ENCODE data around the gene SPATA31A5.
"Not testable (repeated sequence)": the region's sequence is repeated elsewhere in the genome, so short reads cannot be mapped to it uniquely, and the experiment has no call there.

SPATA31A5 gene

DNA sequence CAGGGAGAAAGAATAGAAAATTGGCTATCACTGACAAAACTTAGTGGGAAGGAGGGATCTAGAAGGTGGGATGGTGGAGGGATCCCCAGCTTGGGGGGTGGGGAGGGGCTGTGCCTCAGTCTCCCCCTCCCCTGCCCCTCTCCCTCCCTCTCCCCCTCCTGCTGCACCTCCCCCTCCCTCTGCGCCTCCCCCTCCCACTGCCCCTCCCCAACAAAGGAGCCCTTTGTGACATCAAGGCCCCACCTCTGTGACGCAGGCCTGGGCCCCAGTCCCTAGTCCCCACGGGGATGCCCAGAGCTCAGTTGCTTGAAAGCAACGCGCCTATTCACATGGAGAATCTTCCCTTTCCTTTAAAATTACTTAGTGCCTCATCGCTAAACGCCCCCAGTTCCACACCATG, at the start of gene SPATA31A5:
TSS of gene SPATA31A5 (plus strand) at position 301 of the 400 bp plus-strand sequence. CDS start at position 330, 29 bp downstream.
- H3K4me3 ChIP-seq (ENCODE audit: low read length); H3K27me3 ChIP-seq (ENCODE audit: insufficient read depth, low read length); H3K9ac ChIP-seq (ENCODE audit: low read depth, low read length); H3K36me3 ChIP-seq (ENCODE audit: insufficient read depth, low read depth, low read length); H3K4me1 ChIP-seq (ENCODE audit: insufficient read depth, low read length); H3K27ac ChIP-seq (ENCODE audit: low read length); H3K9me3 ChIP-seq (ENCODE audit: insufficient read depth, low read depth, low read length): not testable (repeated sequence)

DNA sequence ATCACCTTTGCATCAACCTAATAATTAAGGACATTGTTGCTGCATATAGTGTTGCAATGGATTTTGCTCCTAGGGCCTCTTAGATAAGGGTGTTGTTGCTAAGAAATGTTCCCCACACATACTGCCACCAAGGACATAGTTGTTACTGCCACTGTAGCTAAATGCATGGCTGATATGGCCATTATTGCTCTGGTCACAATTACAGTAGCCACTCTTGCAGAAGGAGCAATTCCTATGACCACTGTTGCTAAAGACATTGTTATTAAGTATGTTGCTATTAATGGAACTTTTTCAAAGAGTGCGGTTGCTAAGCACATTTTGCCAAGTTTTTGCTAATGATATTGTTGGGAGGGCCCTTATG, 48.8 kb downstream of the SPATA31A5 start:
- not testable (repeated sequence) for H3K4me3 ChIP-seq (ENCODE audit: low read length); H3K27me3 ChIP-seq (ENCODE audit: insufficient read depth, low read length); H3K9me3 ChIP-seq (ENCODE audit: insufficient read depth, low read depth, low read length); H3K27ac ChIP-seq (ENCODE audit: low read length); H3K4me1 ChIP-seq (ENCODE audit: insufficient read depth, low read length); H3K36me3 ChIP-seq (ENCODE audit: insufficient read depth, low read depth, low read length); H3K9ac ChIP-seq (ENCODE audit: low read depth, low read length)

DNA sequence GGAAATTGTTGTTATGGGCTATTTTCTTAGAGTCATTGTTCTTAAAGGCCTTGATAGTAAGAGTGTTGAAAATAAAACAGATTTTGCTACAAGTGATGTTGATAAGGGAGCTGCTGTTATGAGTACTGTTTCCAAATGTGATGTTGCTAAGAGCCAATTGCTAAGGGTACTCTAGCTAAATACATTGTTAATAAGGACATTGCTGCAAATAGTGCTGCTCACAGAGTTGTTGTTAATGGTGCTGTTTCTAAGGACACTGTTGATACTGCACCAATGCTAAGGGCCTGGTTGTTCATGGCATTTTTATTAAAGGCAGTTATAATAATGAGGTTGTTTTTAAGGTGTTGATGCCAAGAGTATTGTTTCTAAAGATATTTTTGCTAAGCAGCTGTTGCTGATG, 52.2 kb downstream of the SPATA31A5 start:
- H3K4me1 ChIP-seq (ENCODE audit: insufficient read depth, low read length); H3K27ac ChIP-seq (ENCODE audit: low read length); H3K27me3 ChIP-seq (ENCODE audit: insufficient read depth, low read length); H3K4me3 ChIP-seq (ENCODE audit: low read length); H3K9me3 ChIP-seq (ENCODE audit: insufficient read depth, low read depth, low read length); H3K36me3 ChIP-seq (ENCODE audit: insufficient read depth, low read depth, low read length); H3K9ac ChIP-seq (ENCODE audit: low read depth, low read length): not testable (repeated sequence)
